Lower lobe of right lung (tissue), 2 donors: ENCODE data around the gene TUBA3E. TPM values are rescaled to one million over a fixed set of nuclear protein-coding genes. Genes with fewer than 3 reads are reported as not detected.
A peak's percentile ranks its signal among the peaks of the same experiment; 100 is the strongest.
"Not testable (repeated sequence)": the region's sequence is repeated elsewhere in the genome, so short reads cannot be mapped to it uniquely, and the experiment has no call there.

Experiments used
- ATAC-seq, 2 donors: fragments of 200-7000 bp; cut with Tn5 transposase; one replicate each; pipeline ENCODE4 v1.9.1; 2020 to 2022; ENCODE audit warnings: mild to moderate bottlenecking in 2 of 2, moderate library complexity in 2 of 2
- DNase-seq: peaks from one replicate; pipeline ENCODE4 v3.0.0-alpha.2; 2020
- H3K27ac ChIP-seq: fragments of 200-600 bp; one replicate; pipeline ENCODE4 v1.8.0; 2022
- H3K27me3 ChIP-seq: fragments of 200-600 bp; one replicate; pipeline ENCODE4 v1.8.0; 2022; ENCODE audit warnings: low read depth
- H3K36me3 ChIP-seq: fragments of 200-600 bp; one replicate; pipeline ENCODE4 v1.8.0; 2022; ENCODE audit warnings: mild to moderate bottlenecking
- H3K4me1 ChIP-seq: fragments of 200-600 bp; one replicate; pipeline ENCODE4 v1.8.0; 2022
- H3K4me3 ChIP-seq: fragments of 200-600 bp; one replicate; pipeline ENCODE4 v1.8.0; 2022; ENCODE audit warnings: mild to moderate bottlenecking
- H3K9me3 ChIP-seq: fragments of 200-600 bp; one replicate; pipeline ENCODE4 v1.8.0; 2022
- intact Hi-C: fragments of 100-400 bp; cut with DNase I; formaldehyde crosslinking; loops from one replicate; pipeline ENCODE4 v1.11.0; 2022
- total RNA-seq: library from RNA; stranded (reverse); fragmentation: NEBNext Ultra II Directional; extraction: Animal tissue kit (Norgen Biotek cat#: 25700); gene quantifications from one replicate; pipeline ENCODE4 v1.2.1, GENCODE V29; 2021
- TF ChIP-seq, protein P1 (sequence below): fragments of 200-600 bp; IDR thresholded peaks from one replicate; pipeline ENCODE4 v1.8.0; 2022; ENCODE audit warnings: antibody characterized with exemption, mild to moderate bottlenecking
- donor health status: DM: no; HTN: yes; CAD: no; lungs with severe emphysema.

TUBA3E gene
- total RNA-seq, 1 donor from 2014 or later, result not detected

DNA sequence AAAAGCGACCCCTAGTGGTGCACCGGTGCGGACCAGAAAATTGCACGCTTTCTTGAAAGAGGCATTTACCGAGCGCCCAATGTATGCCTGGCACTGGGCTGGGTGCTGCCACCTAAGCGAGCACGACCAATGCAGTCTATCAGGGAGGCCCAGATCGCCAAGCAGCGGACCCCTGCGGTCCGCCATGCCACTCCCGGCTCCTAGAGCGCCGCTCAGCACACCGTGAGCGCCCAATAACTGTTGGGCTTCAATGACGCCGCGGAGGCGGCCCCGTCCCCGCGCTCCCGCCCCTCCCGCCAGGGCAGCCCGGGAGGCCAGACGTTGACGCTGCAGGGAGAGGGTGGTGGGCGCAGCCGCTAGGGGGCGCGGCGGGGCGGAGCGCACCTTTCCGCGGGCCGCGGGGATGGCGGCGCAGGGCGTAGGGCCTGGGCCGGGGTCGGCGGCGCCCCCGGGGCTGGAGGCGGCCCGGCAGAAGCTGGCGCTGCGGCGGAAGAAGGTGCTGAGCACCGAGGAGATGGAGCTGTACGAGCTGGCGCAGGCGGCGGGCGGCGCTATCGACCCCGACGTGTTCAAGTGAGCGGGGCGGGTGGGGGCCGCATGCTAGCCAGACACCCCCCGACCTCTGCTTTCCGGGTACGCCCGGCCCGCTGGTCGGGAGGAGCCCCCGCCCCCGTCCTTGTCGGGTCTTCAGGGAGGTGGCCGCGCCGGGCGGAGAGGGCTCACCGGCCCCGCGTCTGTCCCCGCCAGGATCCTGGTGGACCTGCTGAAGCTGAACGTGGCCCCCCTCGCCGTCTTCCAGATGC, 16.2 kb downstream of the TUBA3E start, which contains the start of gene MZT2B:
Gene MZT2B, plus strand, starts transcription at position 383 of the 803 bp plus-strand sequence. Its CDS starts 21 bp downstream, at position 404.
- H3K27me3 ChIP-seq, intact Hi-C loops: not testable (repeated sequence)
- peak; percentile 95 to 97 for ATAC-seq

DNA sequence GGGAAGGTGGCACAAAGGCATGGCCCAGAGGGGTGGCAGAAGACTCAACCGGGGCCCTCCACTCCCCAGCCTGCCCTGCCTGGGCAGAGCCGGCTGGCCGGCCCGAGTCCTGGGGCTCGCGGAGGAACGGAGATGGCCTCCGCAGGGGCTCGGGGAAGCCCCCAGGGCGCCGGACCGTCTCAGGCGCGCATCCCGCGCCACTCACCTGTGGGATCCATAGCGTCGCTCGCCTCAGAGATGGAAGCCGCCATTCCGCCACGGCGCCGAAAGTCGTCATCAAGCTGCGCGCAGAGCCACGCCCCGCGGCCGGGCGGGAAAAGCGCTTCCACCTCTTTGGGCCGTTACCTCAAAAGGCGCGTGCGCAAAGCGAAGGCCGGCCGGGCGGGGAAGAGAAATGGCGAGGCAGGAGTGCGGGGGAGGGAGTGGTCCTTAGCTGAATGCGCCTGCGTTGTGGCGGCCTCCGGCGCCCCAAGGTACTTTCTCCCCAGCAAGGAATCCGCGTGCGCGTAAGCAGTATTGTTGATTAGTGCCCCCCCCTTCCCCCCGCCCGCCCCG, 16.8 kb downstream of the TUBA3E start, which contains the start of gene SMPD4:
Gene SMPD4, minus strand, starts transcription at position 278 of the 555 bp plus-strand sequence. CDS start 5,010 bp downstream, outside the sequence.
- intact Hi-C loops, result no loop called here
- ATAC-seq, result peak; percentile 95 to 96
- TF ChIP-seq, protein P1, sequence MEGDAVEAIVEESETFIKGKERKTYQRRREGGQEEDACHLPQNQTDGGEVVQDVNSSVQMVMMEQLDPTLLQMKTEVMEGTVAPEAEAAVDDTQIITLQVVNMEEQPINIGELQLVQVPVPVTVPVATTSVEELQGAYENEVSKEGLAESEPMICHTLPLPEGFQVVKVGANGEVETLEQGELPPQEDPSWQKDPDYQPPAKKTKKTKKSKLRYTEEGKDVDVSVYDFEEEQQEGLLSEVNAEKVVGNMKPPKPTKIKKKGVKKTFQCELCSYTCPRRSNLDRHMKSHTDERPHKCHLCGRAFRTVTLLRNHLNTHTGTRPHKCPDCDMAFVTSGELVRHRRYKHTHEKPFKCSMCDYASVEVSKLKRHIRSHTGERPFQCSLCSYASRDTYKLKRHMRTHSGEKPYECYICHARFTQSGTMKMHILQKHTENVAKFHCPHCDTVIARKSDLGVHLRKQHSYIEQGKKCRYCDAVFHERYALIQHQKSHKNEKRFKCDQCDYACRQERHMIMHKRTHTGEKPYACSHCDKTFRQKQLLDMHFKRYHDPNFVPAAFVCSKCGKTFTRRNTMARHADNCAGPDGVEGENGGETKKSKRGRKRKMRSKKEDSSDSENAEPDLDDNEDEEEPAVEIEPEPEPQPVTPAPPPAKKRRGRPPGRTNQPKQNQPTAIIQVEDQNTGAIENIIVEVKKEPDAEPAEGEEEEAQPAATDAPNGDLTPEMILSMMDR, result no peak
- Histone ChIP-seq H3K9me3 (no peaks in the 10 kb centered on the region), H3K27me3 (no peaks in the 10 kb centered on the region), H3K27ac (peak within 1 kb of the TSS; percentile 92), H3K36me3 (peaks cover 5% of the 10 kb centered on the region), H3K4me3 (peak within 1 kb of the TSS; percentile 92), H3K4me1 (peaks cover 19% of the 10 kb centered on the region)
- DNase-seq, result peak; percentile 98

More for the DNA sequence above, 16.2 kb downstream of the TUBA3E start, which contains the start of gene MZT2B:
- not testable (repeated sequence) for H3K36me3 ChIP-seq, H3K9me3 ChIP-seq
- TF ChIP-seq, protein P1, result peak; percentile 67
- H3K4me1 ChIP-seq, result peaks cover 19% of the 10 kb centered on the region
- peak; percentile 92 for DNase-seq
- H3K4me3 ChIP-seq, result peak within 1 kb of the TSS; percentile 92
- peak within 1 kb of the TSS; percentile 92 for H3K27ac ChIP-seq

DNA sequence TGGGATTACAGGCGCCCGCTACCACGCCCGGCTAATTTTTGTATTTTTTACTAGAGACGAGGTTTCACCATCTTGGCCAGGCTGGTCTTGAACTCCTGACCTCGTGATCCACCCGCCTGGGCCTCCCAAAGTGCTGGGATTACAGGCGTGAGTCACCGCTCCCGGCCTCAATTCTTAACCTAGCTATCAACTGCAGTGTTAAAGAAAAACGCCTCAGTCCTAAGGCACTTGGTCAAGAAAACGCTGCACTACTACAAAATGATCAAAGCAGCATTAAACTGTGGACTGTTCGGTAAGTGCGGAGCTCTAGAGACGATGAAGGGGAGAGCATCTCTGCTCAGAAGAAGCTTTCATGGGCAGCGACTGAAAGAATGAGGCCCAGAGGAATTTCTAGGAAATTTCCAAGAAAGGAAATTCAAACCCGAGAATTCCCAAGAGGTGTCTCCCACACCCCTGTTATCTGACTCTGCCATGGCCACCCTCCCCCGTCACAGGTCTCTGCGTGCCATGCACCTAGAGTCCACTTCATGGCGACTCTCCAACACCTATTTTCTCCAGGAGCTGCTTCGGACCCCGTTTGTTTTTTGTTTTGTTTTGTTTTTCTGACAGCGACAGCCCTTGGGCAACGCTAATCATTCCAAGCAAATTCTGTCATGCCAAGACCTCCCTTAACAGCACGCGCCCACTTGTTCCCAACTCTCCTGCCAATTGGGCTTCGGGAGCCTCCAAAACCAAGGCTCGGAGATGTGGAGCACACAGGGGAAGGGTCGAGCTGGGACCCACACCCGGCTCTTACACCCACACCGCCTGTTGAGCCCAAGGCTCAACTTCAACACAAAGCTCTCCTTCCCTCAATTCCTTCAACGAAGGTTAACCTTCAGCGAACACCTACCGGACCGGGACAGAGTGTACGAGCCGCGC, 17.6 kb downstream of the TUBA3E start:
- H3K36me3 ChIP-seq, H3K27me3 ChIP-seq, ATAC-seq, DNase-seq, H3K9me3 ChIP-seq, intact Hi-C loops: not testable (repeated sequence)
- peak overlapping the region; percentile 92 for H3K27ac ChIP-seq
- H3K4me1 ChIP-seq, result peaks cover 19% of the 10 kb centered on the region
- peak overlapping the region; percentile 92 for H3K4me3 ChIP-seq

DNA sequence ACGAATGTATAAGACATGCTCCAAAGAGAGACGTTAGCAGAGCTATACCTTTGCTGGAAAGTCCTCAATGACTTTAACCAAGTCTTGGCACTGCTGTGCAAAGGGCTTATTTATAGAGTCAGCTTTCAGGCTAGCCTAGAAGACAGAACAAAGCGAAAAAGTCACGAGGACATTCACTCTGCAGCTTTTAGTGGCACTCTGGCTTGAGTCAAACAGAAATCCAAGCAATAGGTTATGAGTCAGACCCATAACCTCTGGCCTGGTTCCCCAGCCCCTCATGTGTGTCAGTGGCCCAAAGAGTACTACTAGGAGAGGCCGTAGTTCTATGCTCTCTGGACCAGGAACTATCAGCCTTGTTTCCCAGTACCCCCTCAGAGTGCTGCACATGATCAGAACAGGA, 23.4 kb downstream of the TUBA3E start:
- H3K27ac ChIP-seq, intact Hi-C loops, H3K4me1 ChIP-seq, H3K4me3 ChIP-seq, H3K9me3 ChIP-seq, H3K27me3 ChIP-seq, ATAC-seq, DNase-seq: not testable (repeated sequence)
- peaks cover 66% of the 10 kb centered on the region for H3K36me3 ChIP-seq

DNA sequence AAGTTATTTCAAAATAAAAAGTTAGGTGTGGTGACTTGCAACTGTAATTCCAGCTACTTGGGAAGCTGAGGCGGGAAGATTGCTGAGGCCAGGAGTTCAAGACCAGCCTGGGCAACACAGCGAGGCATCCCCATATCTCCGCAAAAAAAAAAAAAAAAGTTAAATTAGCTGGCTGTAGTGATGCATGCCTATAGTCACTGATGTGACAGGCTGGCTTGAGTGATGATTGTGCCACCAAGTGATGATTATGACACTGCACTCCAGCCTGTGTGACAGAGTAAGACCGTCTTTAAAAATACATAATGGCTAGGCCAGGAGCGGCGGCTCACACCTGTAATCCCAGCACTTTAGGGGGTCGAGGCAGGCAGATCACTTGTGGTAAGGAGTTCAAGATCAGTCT, 28.3 kb downstream of the TUBA3E start:
- H3K4me1 ChIP-seq, result no peaks in the 10 kb centered on the region
- ATAC-seq (no peak), DNase-seq (no peak)
- H3K27me3 ChIP-seq, result no peaks in the 10 kb centered on the region
- TF ChIP-seq, protein P1, result no peak
- peaks cover 96% of the 10 kb centered on the region for H3K36me3 ChIP-seq
- no peak overlapping the region for H3K4me3 ChIP-seq
- no peaks in the 10 kb centered on the region for H3K9me3 ChIP-seq
- H3K27ac ChIP-seq, result no peak overlapping the region
- intact Hi-C loops, result no loop called here

DNA sequence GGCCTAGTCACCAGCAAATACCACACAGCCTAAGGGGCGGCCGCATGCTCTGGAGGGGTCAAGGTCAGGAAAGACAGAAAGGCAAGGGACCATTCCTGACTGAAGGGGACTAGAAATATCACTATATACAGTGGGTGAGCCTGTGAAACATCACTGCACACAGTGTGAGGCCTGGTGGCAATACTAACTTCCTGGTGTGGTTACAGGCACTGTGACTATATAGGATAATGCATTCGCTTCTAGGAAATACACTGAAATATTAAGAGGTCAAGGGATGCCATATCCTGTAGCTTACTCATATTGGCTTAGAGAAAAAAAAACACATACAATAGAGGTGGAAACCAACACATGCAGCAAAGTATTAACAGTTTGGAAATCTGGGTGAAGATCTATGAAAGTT, 29.1 kb downstream of the TUBA3E start:
- H3K27ac ChIP-seq, H3K4me1 ChIP-seq, H3K27me3 ChIP-seq, intact Hi-C loops, ATAC-seq, H3K9me3 ChIP-seq, H3K4me3 ChIP-seq, DNase-seq: not testable (repeated sequence)
- H3K36me3 ChIP-seq, result peaks cover 96% of the 10 kb centered on the region

DNA sequence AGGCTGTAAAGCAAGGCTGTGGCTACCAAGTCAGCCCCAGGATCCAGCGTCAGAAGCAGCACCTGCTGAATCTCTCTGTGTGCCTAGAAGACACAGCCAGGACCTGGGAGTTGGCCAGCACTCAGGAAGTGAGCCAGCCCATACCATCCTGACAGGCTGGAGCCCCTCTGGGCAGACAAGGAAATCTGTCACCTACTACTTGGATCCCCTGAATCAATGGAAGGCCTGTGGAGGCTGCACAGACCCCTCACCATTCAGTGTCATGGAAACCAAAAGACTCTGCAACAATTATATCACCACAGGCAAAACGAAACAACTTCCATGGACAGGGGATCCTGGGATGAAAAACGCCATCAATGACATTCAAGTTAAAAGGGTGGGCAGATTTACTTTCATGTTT, 31.6 kb downstream of the TUBA3E start:
- H3K4me3 ChIP-seq, H3K27me3 ChIP-seq, ATAC-seq, DNase-seq, H3K9me3 ChIP-seq, H3K4me1 ChIP-seq, intact Hi-C loops, H3K27ac ChIP-seq: not testable (repeated sequence)
- peaks cover 93% of the 10 kb centered on the region for H3K36me3 ChIP-seq
